Left lung (tissue), 10 donors: ENCODE data around the gene SPDYE2. TPM values are rescaled to one million over a fixed set of nuclear protein-coding genes. Genes with fewer than 3 reads are reported as not detected.
"Not testable (repeated sequence)": the region's sequence is repeated elsewhere in the genome, so short reads cannot be mapped to it uniquely, and the experiment has no call there.

Experiments
- ATAC-seq: fragments of 200-7000 bp; cut with Tn5 transposase; one replicate; pipeline ENCODE4 v1.9.1; 2020; ENCODE audit warnings: moderate library complexity
- DNase-seq, 4 donors: peaks; one replicate each; pipeline ENCODE4 v3.0.0-alpha.2; 2013 to 2020
- H3K27ac ChIP-seq, 2 donors: fragments of 200-600 bp; sonication (generic) in 1 of 2; one replicate each; pipeline versions ENCODE4 v1.5.0 to v1.8.0; 2020 to 2021
- H3K27me3 ChIP-seq, 2 donors: fragments of 200-600 bp; sonication (generic) in 1 of 2; one replicate each; pipeline versions ENCODE4 v1.5.0 to v1.8.0; 2020 to 2021
- H3K36me3 ChIP-seq, 2 donors: fragments of 200-600 bp; sonication (generic) in 1 of 2; one replicate each; pipeline versions ENCODE4 v1.5.0 to v1.8.0; 2020 to 2021
- H3K4me1 ChIP-seq, 2 donors: fragments of 200-600 bp; one replicate each; pipeline ENCODE4 v1.8.0; 2021
- H3K4me3 ChIP-seq, 2 donors: fragments of 200-600 bp; sonication (generic) in 1 of 2; one replicate each; pipeline versions ENCODE4 v1.5.0 to v1.8.0; 2020 to 2021; ENCODE audit warnings: mild to moderate bottlenecking in 1 of 2
- H3K9me3 ChIP-seq, 2 donors: fragments of 200-600 bp; sonication (generic) in 1 of 2; one replicate each; pipeline versions ENCODE4 v1.5.0 to v1.8.0; 2020 to 2021
- intact Hi-C, 2 donors: fragments of 100-400 bp; cut with DNase I; formaldehyde crosslinking; loops; one replicate each; pipeline versions ENCODE4 v1.11.2 to v1.14.2; 2022
- polyA plus RNA-seq, 6 donors: library from polyadenylated mRNA; unstranded; fragments of 120-200 nt; gene quantifications; one replicate each; pipeline ENCODE4 v1.2.1, GENCODE V29; 2013; ENCODE audit not compliant: insufficient read length in 6 of 6
- total RNA-seq, 2 donors: library from RNA; stranded (reverse); fragmentation: NEBNext Ultra II Directional; extraction: Animal tissue kit (Norgen Biotek cat#: 25700); gene quantifications; one replicate each; pipeline ENCODE4 v1.2.1, GENCODE V29; 2021
- donor health status: DM: no; HTN: yes; CAD: no.
- donor health status: DM: no; HTN: no; CAD: no.

SPDYE2 gene
- total and polyA plus RNA-seq, 8 donors: 6.2 to 15.0 (median 10.4) TPM; not detected in 2

DNA sequence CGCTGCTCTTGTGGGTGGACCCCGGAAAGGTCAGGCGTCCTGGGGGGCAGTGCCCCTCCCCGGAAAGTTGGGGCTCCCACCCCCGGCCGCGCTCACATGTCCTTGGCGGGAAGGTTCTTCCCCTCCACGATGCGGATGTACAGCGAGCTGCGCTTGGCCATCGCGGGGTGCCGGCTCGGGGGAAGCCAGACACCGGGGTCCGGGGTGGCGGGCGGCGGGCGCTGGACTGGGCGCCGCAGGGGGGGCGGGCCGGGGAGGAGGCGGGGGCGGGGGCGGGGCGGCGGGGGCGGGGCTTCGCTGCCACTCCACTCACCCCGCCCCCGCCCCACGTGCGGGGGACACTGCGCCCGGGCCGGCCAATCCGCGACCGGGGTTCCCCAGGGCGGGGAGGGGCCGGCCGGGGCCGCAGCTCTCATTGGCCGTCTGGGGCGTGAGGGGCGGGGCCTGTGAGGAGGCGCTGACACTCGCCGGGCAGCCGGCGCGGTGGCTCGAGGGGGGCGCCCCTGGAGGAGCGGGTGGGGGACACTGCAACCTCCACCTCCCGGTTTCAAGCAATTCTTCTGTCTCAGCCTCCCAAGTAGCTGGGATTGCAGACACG, 33.4 kb upstream of the SPDYE2 start, which contains the start of gene RASA4B:
Gene RASA4B (minus strand): TSS at position 228 of the 598 bp plus-strand sequence. CDS start 67 bp downstream, at position 161.
- H3K9me3 ChIP-seq, H3K4me1 ChIP-seq, H3K36me3 ChIP-seq, intact Hi-C loops, H3K4me3 ChIP-seq, H3K27me3 ChIP-seq, H3K27ac ChIP-seq: not testable (repeated sequence)
- ATAC-seq (peak; percentile 94), DNase-seq (peak in 3 of 4 donors; percentile 23 to 78 (median 31))

- intact Hi-C loops, H3K27ac ChIP-seq, H3K4me3 ChIP-seq, H3K9me3 ChIP-seq, H3K27me3 ChIP-seq, ATAC-seq, H3K36me3 ChIP-seq, DNase-seq, H3K4me1 ChIP-seq: not testable (repeated sequence)
Observed at GRCh38 chr7:102520797-102521196, 30.2 kb upstream of the SPDYE2 start.

DNA sequence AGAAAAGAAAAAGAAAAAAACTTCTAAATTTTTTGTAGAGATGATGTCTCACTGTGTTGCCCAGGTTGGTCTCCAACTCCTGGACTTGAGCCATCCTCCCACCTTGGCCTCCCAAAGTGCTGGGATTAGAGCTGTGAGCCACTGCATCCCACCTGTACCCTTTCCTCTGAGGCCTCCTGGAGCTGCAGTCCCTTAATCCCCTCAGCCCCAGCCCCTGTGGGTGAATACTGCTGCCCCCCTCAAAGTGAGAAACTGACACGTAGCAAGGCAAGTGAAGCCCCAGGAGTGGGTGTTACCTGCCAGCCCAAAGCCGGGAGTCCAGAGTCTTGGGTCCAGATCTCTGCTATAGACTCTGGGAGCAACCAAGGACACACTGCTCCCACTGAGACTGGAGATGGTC, 26.2 kb upstream of the SPDYE2 start:
- H3K9me3 ChIP-seq, H3K4me1 ChIP-seq, H3K36me3 ChIP-seq, H3K27me3 ChIP-seq, H3K27ac ChIP-seq, ATAC-seq, H3K4me3 ChIP-seq, intact Hi-C loops: not testable (repeated sequence)
- peak in 2 of 4 donors; percentile 26 to 50 for DNase-seq

DNA sequence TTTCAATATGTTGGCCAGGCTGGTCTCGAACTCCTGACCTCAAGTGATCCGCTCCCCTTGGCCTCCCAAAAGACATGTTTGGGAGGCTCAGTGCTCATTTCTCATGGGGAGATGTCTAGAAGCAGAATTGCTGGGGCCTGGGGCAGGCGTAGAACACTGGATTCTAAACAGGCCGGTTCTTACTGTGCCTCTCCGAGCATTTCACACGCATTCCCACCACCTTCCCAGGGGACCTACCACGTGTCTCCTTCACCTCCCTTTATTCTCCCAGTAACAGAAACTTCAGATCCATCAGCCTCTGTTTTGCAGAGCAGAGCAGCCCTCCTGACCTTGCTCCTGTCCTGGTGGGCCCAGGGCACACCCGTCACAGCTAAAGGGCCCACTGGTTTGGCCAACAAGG, 23.8 kb upstream of the SPDYE2 start:
- H3K27me3 ChIP-seq, H3K4me3 ChIP-seq, H3K4me1 ChIP-seq, H3K9me3 ChIP-seq, H3K36me3 ChIP-seq, ATAC-seq, intact Hi-C loops, H3K27ac ChIP-seq: not testable (repeated sequence)
- peak in 1 of 4 donors; percentile 21 for DNase-seq

- intact Hi-C loops, H3K4me3 ChIP-seq, H3K36me3 ChIP-seq, H3K4me1 ChIP-seq, H3K27me3 ChIP-seq, DNase-seq, H3K9me3 ChIP-seq, ATAC-seq, H3K27ac ChIP-seq: not testable (repeated sequence)
Observed at GRCh38 chr7:102527822-102528793, 22.9 kb upstream of the SPDYE2 start.

- H3K4me3 ChIP-seq, H3K36me3 ChIP-seq, ATAC-seq, H3K9me3 ChIP-seq, H3K27ac ChIP-seq, H3K4me1 ChIP-seq, intact Hi-C loops, H3K27me3 ChIP-seq: not testable (repeated sequence)
- DNase-seq: peak in 2 of 4 donors; percentile 12 to 41
Observed at GRCh38 chr7:102531583-102531982, 19.4 kb upstream of the SPDYE2 start.

GRCh38 chr7:102532127-102532526, 18.9 kb upstream of the SPDYE2 start:
- not testable (repeated sequence) for DNase-seq

GRCh38 chr7:102535062-102535615, 15.9 kb upstream of the SPDYE2 start:
- H3K4me3 ChIP-seq, H3K4me1 ChIP-seq, H3K27ac ChIP-seq, ATAC-seq, H3K27me3 ChIP-seq, H3K36me3 ChIP-seq, intact Hi-C loops, H3K9me3 ChIP-seq: not testable (repeated sequence)
- peak in 1 of 4 donors; percentile 16 for DNase-seq

More at GRCh38 chr7:102532127-102532526, 18.9 kb upstream of the SPDYE2 start:
- H3K36me3 ChIP-seq, H3K4me3 ChIP-seq, ATAC-seq, H3K27ac ChIP-seq, intact Hi-C loops, H3K9me3 ChIP-seq, H3K27me3 ChIP-seq, H3K4me1 ChIP-seq: not testable (repeated sequence)

- ATAC-seq, H3K27ac ChIP-seq, H3K4me1 ChIP-seq, H3K4me3 ChIP-seq, intact Hi-C loops, H3K36me3 ChIP-seq, H3K9me3 ChIP-seq, H3K27me3 ChIP-seq: not testable (repeated sequence)
- DNase-seq: peak in 1 of 4 donors; percentile 42
Observed at GRCh38 chr7:102540604-102541003, 10.4 kb upstream of the SPDYE2 start.

DNA sequence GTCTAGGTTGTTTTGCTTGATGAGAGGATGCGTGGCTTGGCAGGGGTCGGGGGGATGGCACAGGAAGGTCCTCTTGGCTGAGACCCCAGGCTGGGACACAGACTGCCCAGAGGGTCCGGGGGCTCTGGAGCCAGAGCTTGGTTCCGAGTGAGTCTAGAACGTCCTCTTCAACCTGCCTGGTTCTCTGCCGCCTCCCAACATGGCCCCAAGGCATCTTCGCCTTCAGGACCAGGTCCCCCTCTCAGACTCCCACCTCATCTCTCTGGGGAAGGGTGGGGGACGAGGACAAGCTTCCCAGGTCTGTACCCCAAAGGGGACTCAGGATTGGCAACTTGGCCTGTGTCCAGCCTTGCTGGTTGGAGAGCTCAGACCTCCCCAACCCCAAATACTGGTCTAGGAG, 8.9 kb upstream of the SPDYE2 start:
- H3K36me3 ChIP-seq, H3K27ac ChIP-seq, H3K4me3 ChIP-seq, ATAC-seq, intact Hi-C loops, H3K9me3 ChIP-seq, H3K4me1 ChIP-seq, H3K27me3 ChIP-seq: not testable (repeated sequence)
- peak in 1 of 4 donors; percentile 68 for DNase-seq

GRCh38 chr7:102542771-102543170, 8.3 kb upstream of the SPDYE2 start:
- intact Hi-C loops, ATAC-seq, H3K9me3 ChIP-seq, H3K36me3 ChIP-seq, H3K4me1 ChIP-seq, H3K27me3 ChIP-seq, H3K27ac ChIP-seq, H3K4me3 ChIP-seq: not testable (repeated sequence)
- DNase-seq: peak in 1 of 4 donors; percentile 68

DNA sequence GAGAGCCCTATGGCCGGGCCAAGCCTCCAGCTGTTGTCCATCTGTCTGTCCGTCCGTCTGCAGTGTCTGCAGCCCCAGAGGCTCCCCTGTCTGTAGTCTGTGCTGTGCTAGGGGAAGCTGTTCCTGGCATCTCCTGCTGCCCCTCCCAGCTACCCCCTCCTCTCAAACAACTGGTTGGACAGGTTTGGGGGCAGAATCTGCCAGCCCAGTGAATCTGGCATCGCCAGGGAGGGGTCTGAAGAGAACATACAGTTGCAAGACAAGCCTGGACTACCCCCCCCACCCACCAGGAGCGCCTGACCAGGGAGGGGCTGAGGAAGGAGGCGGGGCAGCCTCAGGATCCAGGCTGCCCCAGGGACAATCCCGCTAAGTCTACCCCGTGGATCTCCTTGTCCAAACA, 7.4 kb upstream of the SPDYE2 start, which contains the start of gene UPK3BL2:
Gene UPK3BL2 (minus strand): TSS at position 101 of the 400 bp plus-strand sequence. CDS start 60 bp downstream, at position 41.
- H3K27ac ChIP-seq, H3K4me3 ChIP-seq, H3K9me3 ChIP-seq, H3K27me3 ChIP-seq, H3K4me1 ChIP-seq, intact Hi-C loops, DNase-seq, H3K36me3 ChIP-seq: not testable (repeated sequence)
- ATAC-seq: peak; percentile 38

- intact Hi-C loops, H3K4me1 ChIP-seq, H3K27me3 ChIP-seq, DNase-seq, H3K9me3 ChIP-seq, ATAC-seq, H3K27ac ChIP-seq, H3K36me3 ChIP-seq, H3K4me3 ChIP-seq: not testable (repeated sequence)
Observed at GRCh38 chr7:102544372-102544771, 6.7 kb upstream of the SPDYE2 start.
